H9 (cell line): ENCODE results near the gene LIN54. TPM values are rescaled to one million over a fixed set of nuclear protein-coding genes. Genes with fewer than 3 reads are reported as not detected.

Source experiments
- DNase-seq: peaks from one replicate; pipeline ENCODE4 v3.0.0-alpha.2; 2017
- H2AFZ ChIP-seq: one replicate; pipeline ENCODE4 v1.6.1; 2013; ENCODE audit warnings: mild to moderate bottlenecking, low read length, control low read depth, moderate library complexity
- H2AK5ac ChIP-seq: 2 replicates; pipeline ENCODE4 v1.6.1; 2013; ENCODE audit warnings: low read length, control low read depth, mixed read lengths; ENCODE audit not compliant: insufficient read length
- H2BK120ac ChIP-seq: one replicate; pipeline ENCODE4 v1.6.1; 2013; ENCODE audit warnings: low read depth, mild to moderate bottlenecking, low read length, control low read depth, inconsistent platforms; ENCODE audit not compliant: poor library complexity, severe bottlenecking
- H2BK12ac ChIP-seq: 2 replicates; pipeline ENCODE4 v1.6.1; 2013; ENCODE audit warnings: low read length, control low read depth, mixed read lengths, low read depth; ENCODE audit not compliant: insufficient read length
- H2BK15ac ChIP-seq: 2 replicates; pipeline ENCODE4 v1.6.1; 2013; ENCODE audit warnings: low read depth, low read length, control low read depth
- H2BK20ac ChIP-seq: one replicate; pipeline ENCODE4 v1.6.1; 2013; ENCODE audit warnings: low read depth, mild to moderate bottlenecking, low read length, control low read depth, inconsistent platforms; ENCODE audit not compliant: poor library complexity, severe bottlenecking
- H2BK5ac ChIP-seq: 2 replicates; pipeline ENCODE4 v1.6.1; 2013; ENCODE audit warnings: low read length, control low read depth, mixed read lengths; ENCODE audit not compliant: insufficient read length
- H3K14ac ChIP-seq: 2 replicates; pipeline ENCODE4 v1.6.1; 2013; ENCODE audit warnings: low read length, control low read depth; ENCODE audit not compliant: insufficient read depth
- H3K18ac ChIP-seq: 2 replicates; pipeline ENCODE4 v1.6.1; 2013; ENCODE audit warnings: low read depth, mild to moderate bottlenecking, mixed read lengths, low read length, control low read depth; ENCODE audit not compliant: insufficient read length
- H3K23ac ChIP-seq: 2 replicates; pipeline ENCODE4 v1.6.1; 2013; ENCODE audit warnings: low read length, control low read depth, mixed read lengths, low read depth; ENCODE audit not compliant: insufficient read length
- H3K23me2 ChIP-seq: 2 replicates; pipeline ENCODE4 v1.6.1; 2013; ENCODE audit warnings: low read depth, mild to moderate bottlenecking, mixed read lengths, low read length, control low read depth; ENCODE audit not compliant: insufficient read length, poor library complexity, severe bottlenecking
- H3K27ac ChIP-seq: 2 replicates; pipeline ENCODE4 v1.5.1; 2013; ENCODE audit warnings: low read length, control low read depth, mixed read lengths, low read depth; ENCODE audit not compliant: insufficient read length
- H3K27me3 ChIP-seq: 2 replicates; pipeline ENCODE4 v1.6.1; 2013; ENCODE audit warnings: low read length, control low read depth, inconsistent platforms; ENCODE audit not compliant: insufficient read depth
- H3K4ac ChIP-seq: 2 replicates; pipeline ENCODE4 v1.6.1; 2013; ENCODE audit warnings: low read depth, mild to moderate bottlenecking, control low read depth, inconsistent platforms, low read length, moderate library complexity
- H3K4me1 ChIP-seq: 2 replicates; pipeline ENCODE4 v1.6.1; 2013; ENCODE audit warnings: low read length, control low read depth, inconsistent platforms; ENCODE audit not compliant: insufficient read depth
- H3K4me2 ChIP-seq: 2 replicates; pipeline ENCODE4 v1.6.1; 2013; ENCODE audit warnings: low read length, control low read depth, mixed read lengths; ENCODE audit not compliant: insufficient read length, insufficient read depth
- H3K56ac ChIP-seq: 2 replicates; pipeline ENCODE4 v1.6.1; 2013; ENCODE audit warnings: low read depth, mild to moderate bottlenecking, mixed read lengths, low read length, control low read depth; ENCODE audit not compliant: insufficient read length
- H3K79me1 ChIP-seq: 2 replicates; pipeline ENCODE4 v1.6.1; 2013; ENCODE audit warnings: low read depth, mild to moderate bottlenecking, moderate library complexity, low read length, control low read depth, inconsistent platforms; ENCODE audit not compliant: insufficient read depth, poor library complexity, severe bottlenecking
- H3K79me2 ChIP-seq: 2 replicates; pipeline ENCODE4 v1.6.1; 2013; ENCODE audit warnings: low read length, control low read depth, inconsistent platforms; ENCODE audit not compliant: insufficient read depth
- H3K9ac ChIP-seq: 2 replicates; pipeline ENCODE4 v1.6.1; 2013; ENCODE audit warnings: low read length, control low read depth, mixed read lengths; ENCODE audit not compliant: insufficient read length; ENCODE audit errors: extremely low read depth
- H3K9me3 ChIP-seq: one replicate; pipeline ENCODE4 v1.6.1; 2013; ENCODE audit warnings: low read depth, low read length, inconsistent platforms; ENCODE audit not compliant: control insufficient read depth
- H3T11ph ChIP-seq: one replicate; pipeline ENCODE4 v1.6.1; 2013; ENCODE audit warnings: mild to moderate bottlenecking, low read length, control low read depth, inconsistent platforms
- H4K20me1 ChIP-seq: one replicate; pipeline ENCODE4 v1.6.1; 2013; ENCODE audit not compliant: control insufficient read depth, insufficient read length, insufficient read depth
- H4K5ac ChIP-seq: 2 replicates; pipeline ENCODE4 v1.6.1; 2013; ENCODE audit warnings: low read depth, mild to moderate bottlenecking, mixed read lengths, low read length, control low read depth; ENCODE audit not compliant: insufficient read length
- H4K8ac ChIP-seq: replicated peaks from 2 replicates; pipeline ENCODE4 v1.6.1; 2013; ENCODE audit warnings: low read length, control low read depth, mixed read lengths, low read depth; ENCODE audit not compliant: insufficient read length
- H4K91ac ChIP-seq: 2 replicates; pipeline ENCODE4 v1.6.1; 2013; ENCODE audit warnings: low read depth, mild to moderate bottlenecking, moderate library complexity, mixed read lengths, low read length, control low read depth; ENCODE audit not compliant: insufficient read length
- H3K27ac Mint-ChIP-seq, 3 experiments: 2 replicates in 2 of 3; 3 replicates in 1 of 3; pipeline ENCODE4 v1.8.0; 2020 to 2021; ENCODE audit warnings: mixed read lengths in 3 of 3, mild to moderate bottlenecking in 1 of 3, moderate library complexity in 1 of 3
- H3K27me3 Mint-ChIP-seq: 2 replicates; pipeline ENCODE4 v1.8.0; 2021; ENCODE audit warnings: low read depth, mild to moderate bottlenecking, moderate library complexity, mixed read lengths
- H3K36me3 Mint-ChIP-seq, 3 experiments: 2 replicates in 2 of 3; 3 replicates in 1 of 3; pipeline ENCODE4 v1.8.0; 2020 to 2021; ENCODE audit warnings: low read depth in 3 of 3, mixed read lengths in 3 of 3; ENCODE audit not compliant: insufficient read depth in 1 of 3
- H3K4me1 Mint-ChIP-seq, 2 experiments: 2 replicates each; pipeline ENCODE4 v1.8.0; 2020; ENCODE audit warnings: mixed read lengths in 2 of 2
- H3K4me3 Mint-ChIP-seq, 2 experiments: 2 replicates in 1 of 2; 3 replicates in 1 of 2; pipeline ENCODE4 v1.8.0; 2020 to 2021; ENCODE audit warnings: mild to moderate bottlenecking in 2 of 2, mixed read lengths in 2 of 2, moderate library complexity in 1 of 2
- H3K9me3 Mint-ChIP-seq, 2 experiments: 2 replicates in 1 of 2; 3 replicates in 1 of 2; pipeline ENCODE4 v1.8.0; 2020; ENCODE audit warnings: mild to moderate bottlenecking in 2 of 2, mixed read lengths in 2 of 2, moderate library complexity in 1 of 2
- total RNA-seq: library from RNA; stranded (reverse); gene quantifications from 2 replicates; pipeline ENCODE4 v1.2.1, GENCODE V29; 2021
- TF ChIP-seq, protein P1 (sequence below): fragments of 200-600 bp; sonication (generic); conservative IDR thresholded peaks from 3 replicates; pipeline ENCODE4 v1.8.0; 2021; ENCODE audit warnings: antibody characterized with exemption, mild to moderate bottlenecking

Gene LIN54
- total RNA-seq, 1 experiment from 2014 or later = 16.3 TPM

DNA sequence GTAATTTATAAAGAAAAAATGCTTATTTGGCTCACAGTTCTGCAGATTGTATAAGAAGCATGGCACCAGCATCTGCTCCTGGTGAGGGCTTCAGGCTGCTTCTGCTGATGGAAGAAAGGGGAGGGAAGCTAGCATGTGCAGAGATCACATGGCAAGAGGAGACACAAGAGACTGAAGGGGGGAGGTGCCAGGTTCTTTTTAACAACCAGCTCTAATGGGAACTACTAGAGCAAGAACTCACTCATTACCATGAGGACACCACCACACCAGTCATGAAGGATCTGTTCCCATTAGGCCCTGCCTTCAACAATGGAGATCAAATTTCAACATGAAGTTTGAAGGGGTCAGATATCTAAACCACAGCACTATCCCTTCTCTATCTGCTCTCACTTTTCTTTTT lies 14.9 kb upstream of the LIN54 start:
- no peak overlapping the region for H2BK15ac ChIP-seq
- no peak for DNase-seq
- H3K27ac ChIP-seq = no peak overlapping the region
- no peaks in the 10 kb centered on the region for H3K23me2 ChIP-seq
- H3K4me1 ChIP-seq = no peaks in the 10 kb centered on the region
- H3K4me3 Mint-ChIP-seq = no peak overlapping the region
- no peak overlapping the region for H3K27ac Mint-ChIP-seq
- no peak overlapping the region for H2BK12ac ChIP-seq
- H3K79me2 ChIP-seq = no peaks in the 10 kb centered on the region
- no peaks in the 10 kb centered on the region for H3K9me3 ChIP-seq
- no peak overlapping the region for H4K5ac ChIP-seq
- no peaks in the 10 kb centered on the region for H3K27me3 ChIP-seq
- peaks cover 0 to 2% of the 10 kb centered on the region in 2 experiments; a peak in 1 of 4 replicates for H3K4me1 Mint-ChIP-seq
- H4K91ac ChIP-seq = no peak overlapping the region
- H3K27me3 Mint-ChIP-seq = peaks cover 33% of the 10 kb centered on the region
- H3T11ph ChIP-seq = no peak overlapping the region
- no peak overlapping the region for H2BK120ac ChIP-seq
- H2AFZ ChIP-seq = no peak overlapping the region
- no peak overlapping the region for H3K18ac ChIP-seq
- H3K36me3 Mint-ChIP-seq = peaks cover 2 to 8% (median 4%) of the 10 kb centered on the region in 3 experiments; a peak in 3 of 7 replicates
- H3K14ac ChIP-seq = no peak overlapping the region
- peaks cover 25 to 26% of the 10 kb centered on the region in 2 experiments for H3K9me3 Mint-ChIP-seq
- no peak overlapping the region for H3K23ac ChIP-seq
- no peaks in the 10 kb centered on the region for H3K79me1 ChIP-seq
- no peaks in the 10 kb centered on the region for H4K20me1 ChIP-seq
- H2BK20ac ChIP-seq = no peak overlapping the region
- no peak overlapping the region for H2AK5ac ChIP-seq
- TF ChIP-seq, protein P1, sequence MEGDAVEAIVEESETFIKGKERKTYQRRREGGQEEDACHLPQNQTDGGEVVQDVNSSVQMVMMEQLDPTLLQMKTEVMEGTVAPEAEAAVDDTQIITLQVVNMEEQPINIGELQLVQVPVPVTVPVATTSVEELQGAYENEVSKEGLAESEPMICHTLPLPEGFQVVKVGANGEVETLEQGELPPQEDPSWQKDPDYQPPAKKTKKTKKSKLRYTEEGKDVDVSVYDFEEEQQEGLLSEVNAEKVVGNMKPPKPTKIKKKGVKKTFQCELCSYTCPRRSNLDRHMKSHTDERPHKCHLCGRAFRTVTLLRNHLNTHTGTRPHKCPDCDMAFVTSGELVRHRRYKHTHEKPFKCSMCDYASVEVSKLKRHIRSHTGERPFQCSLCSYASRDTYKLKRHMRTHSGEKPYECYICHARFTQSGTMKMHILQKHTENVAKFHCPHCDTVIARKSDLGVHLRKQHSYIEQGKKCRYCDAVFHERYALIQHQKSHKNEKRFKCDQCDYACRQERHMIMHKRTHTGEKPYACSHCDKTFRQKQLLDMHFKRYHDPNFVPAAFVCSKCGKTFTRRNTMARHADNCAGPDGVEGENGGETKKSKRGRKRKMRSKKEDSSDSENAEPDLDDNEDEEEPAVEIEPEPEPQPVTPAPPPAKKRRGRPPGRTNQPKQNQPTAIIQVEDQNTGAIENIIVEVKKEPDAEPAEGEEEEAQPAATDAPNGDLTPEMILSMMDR = no peak
- H4K8ac ChIP-seq = no peak overlapping the region
- H3K9ac ChIP-seq = no peak overlapping the region
- H3K4ac ChIP-seq = no peak overlapping the region
- no peak overlapping the region for H3K4me2 ChIP-seq
- no peak overlapping the region for H2BK5ac ChIP-seq
- H3K56ac ChIP-seq = no peak overlapping the region
